Right lobe of liver (tissue), 4 donors: ENCODE results near the gene HK1.

Experiments used
- POLR2A ChIP-seq: fragments of 450-650 bp; IDR thresholded peaks from one replicate; pipeline ENCODE4 v1.6.1; 2017; ENCODE audit warnings: antibody characterized with exemption, mild to moderate bottlenecking
- TF ChIP-seq, protein P1 (sequence below), 4 donors: fragments of 200-600 bp in 3 of 4; fragments of 450-650 bp in 1 of 4; IDR thresholded peaks; one replicate each; pipeline versions ENCODE4 v1.5.1 to v1.8.0; 2016 to 2022; ENCODE audit warnings: antibody characterized with exemption in 4 of 4, mild to moderate bottlenecking in 2 of 4
- donor health status: DM: no; HTN: no; CAD: no.
- donor health status: DM: no; HTN: no; CAD: no.
- donor health status: DM: no; HTN: yes; CAD: no.

DNA sequence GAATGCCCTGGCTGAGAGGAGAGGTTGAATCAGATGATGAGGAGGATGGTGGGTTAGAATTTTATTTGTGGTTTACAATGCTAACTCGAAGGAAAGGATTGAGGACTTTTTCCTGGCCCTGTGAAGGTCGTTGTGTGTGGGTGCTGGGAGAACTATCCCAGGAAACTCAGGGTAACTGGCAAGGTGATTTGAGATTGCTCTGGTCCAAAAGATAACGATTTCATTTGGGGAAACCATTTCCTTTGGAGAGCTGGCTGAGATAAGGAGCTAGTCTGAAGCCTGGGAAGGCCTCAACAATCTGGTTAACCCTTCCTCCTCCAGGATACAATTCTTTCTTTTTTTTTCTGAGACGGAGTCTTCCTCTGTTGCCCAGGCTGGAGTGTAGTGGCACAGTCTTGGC, 33.0 kb downstream of the HK1 start:
- TF ChIP-seq, protein P1, sequence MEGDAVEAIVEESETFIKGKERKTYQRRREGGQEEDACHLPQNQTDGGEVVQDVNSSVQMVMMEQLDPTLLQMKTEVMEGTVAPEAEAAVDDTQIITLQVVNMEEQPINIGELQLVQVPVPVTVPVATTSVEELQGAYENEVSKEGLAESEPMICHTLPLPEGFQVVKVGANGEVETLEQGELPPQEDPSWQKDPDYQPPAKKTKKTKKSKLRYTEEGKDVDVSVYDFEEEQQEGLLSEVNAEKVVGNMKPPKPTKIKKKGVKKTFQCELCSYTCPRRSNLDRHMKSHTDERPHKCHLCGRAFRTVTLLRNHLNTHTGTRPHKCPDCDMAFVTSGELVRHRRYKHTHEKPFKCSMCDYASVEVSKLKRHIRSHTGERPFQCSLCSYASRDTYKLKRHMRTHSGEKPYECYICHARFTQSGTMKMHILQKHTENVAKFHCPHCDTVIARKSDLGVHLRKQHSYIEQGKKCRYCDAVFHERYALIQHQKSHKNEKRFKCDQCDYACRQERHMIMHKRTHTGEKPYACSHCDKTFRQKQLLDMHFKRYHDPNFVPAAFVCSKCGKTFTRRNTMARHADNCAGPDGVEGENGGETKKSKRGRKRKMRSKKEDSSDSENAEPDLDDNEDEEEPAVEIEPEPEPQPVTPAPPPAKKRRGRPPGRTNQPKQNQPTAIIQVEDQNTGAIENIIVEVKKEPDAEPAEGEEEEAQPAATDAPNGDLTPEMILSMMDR (IDR thresholded peaks at IDR 0.05), result no peak
- no peak for TF ChIP-seq POLR2A
